ENCODE data around the gene FAM120A. TPM values are rescaled to one million over a fixed set of nuclear protein-coding genes. Genes with fewer than 3 reads are reported as not detected.

The FAM120A gene
- total RNA-seq, 1 donor from 2014 or later: 147 TPM

DNA sequence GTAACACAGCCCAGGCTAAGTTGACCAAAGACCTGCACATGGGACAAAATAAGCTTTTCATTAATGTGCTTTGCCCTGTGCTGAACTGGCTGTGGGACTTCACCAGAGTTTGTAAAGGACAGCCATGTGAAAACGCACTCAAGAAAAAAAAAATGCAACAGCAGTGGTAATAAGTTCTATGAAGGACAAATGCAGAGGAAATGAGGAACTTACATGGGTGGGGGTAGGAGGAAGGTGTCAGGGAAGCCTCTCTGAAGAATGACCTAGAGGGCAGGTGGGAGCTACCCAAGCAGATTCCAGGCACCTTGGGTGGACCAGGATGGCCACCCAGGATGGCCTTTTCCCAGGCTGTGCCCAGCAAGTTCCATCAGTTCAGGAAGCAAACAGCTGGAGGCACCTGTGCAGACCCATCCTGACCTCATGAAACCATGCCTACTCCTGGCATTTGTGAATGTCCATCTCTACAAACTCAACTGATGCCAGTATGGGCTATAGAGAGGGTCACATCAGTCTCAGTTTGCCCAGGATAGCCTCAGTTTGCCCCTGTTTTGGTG lies 118.2 kb downstream of the FAM120A start:
- Mint-ChIP-seq H3K36me3 (ENCODE audit: low read depth) (peaks cover 23% of the 10 kb centered on the region), H3K9me3 (peaks cover 9% of the 10 kb centered on the region), H3K4me1 (peaks cover 22% of the 10 kb centered on the region), H3K4me3 (no peak overlapping the region), H3K27ac (no peak overlapping the region), H3K27me3 (no peaks in the 10 kb centered on the region)
- no peak for DNase-seq
- intact Hi-C loops (cut with micrococcal nuclease): loop anchor here (5.0 kb wide), 2 partner anchors 412 to 607 kb away; no protein-coding TSS in a partner anchor

DNA sequence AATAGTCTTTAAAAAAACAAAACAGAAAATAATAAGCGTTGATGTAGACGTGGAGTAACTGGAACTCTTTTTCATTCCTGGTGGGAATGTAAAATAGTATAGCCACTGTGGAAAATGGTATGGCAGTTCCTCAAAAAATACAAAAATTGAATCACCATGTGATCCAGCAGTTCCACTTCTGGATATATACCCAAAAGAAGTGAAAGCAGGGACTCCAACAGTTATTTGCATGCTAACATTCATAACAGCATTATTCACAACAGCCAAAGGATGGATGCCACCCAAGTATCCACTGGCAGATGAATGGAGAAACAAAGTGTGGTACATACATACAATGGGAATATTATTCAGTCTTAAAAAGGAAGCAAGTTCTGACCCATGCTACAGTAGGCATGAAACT lies 120.7 kb downstream of the FAM120A start:
- Mint-ChIP-seq H3K4me1 (peaks cover 14% of the 10 kb centered on the region), H3K36me3 (ENCODE audit: low read depth) (peaks cover 14% of the 10 kb centered on the region), H3K4me3 (no peak overlapping the region), H3K27me3 (no peaks in the 10 kb centered on the region), H3K9me3 (peaks cover 9% of the 10 kb centered on the region), H3K27ac (no peak overlapping the region)
- intact Hi-C loops (cut with micrococcal nuclease): no loop called here
- DNase-seq: no peak

- Mint-ChIP-seq H3K27ac (no peak overlapping the region), H3K9me3 (peaks cover 9% of the 10 kb centered on the region), H3K36me3 (ENCODE audit: low read depth) (peaks cover 16% of the 10 kb centered on the region), H3K4me3 (no peak overlapping the region), H3K27me3 (no peaks in the 10 kb centered on the region), H3K4me1 (peaks cover 12% of the 10 kb centered on the region)
- intact Hi-C loops (cut with micrococcal nuclease): no loop called here
- no peak for DNase-seq
Measured at GRCh38 chr9:93572636-93573515, 121.4 kb downstream of the FAM120A start.

- peaks cover 15% of the 10 kb centered on the region for H3K4me1 Mint-ChIP-seq
- no peaks in the 10 kb centered on the region for H3K27me3 Mint-ChIP-seq
- H3K36me3 Mint-ChIP-seq (ENCODE audit: low read depth): peaks cover 16% of the 10 kb centered on the region
- peak overlapping the region; percentile 41 for H3K27ac Mint-ChIP-seq
- no peak for DNase-seq
- intact Hi-C loops (cut with micrococcal nuclease): no loop called here
- no peak overlapping the region for H3K4me3 Mint-ChIP-seq
- peaks cover 9% of the 10 kb centered on the region for H3K9me3 Mint-ChIP-seq
Measured at GRCh38 chr9:93573516-93573828, 122.0 kb downstream of the FAM120A start.

DNA sequence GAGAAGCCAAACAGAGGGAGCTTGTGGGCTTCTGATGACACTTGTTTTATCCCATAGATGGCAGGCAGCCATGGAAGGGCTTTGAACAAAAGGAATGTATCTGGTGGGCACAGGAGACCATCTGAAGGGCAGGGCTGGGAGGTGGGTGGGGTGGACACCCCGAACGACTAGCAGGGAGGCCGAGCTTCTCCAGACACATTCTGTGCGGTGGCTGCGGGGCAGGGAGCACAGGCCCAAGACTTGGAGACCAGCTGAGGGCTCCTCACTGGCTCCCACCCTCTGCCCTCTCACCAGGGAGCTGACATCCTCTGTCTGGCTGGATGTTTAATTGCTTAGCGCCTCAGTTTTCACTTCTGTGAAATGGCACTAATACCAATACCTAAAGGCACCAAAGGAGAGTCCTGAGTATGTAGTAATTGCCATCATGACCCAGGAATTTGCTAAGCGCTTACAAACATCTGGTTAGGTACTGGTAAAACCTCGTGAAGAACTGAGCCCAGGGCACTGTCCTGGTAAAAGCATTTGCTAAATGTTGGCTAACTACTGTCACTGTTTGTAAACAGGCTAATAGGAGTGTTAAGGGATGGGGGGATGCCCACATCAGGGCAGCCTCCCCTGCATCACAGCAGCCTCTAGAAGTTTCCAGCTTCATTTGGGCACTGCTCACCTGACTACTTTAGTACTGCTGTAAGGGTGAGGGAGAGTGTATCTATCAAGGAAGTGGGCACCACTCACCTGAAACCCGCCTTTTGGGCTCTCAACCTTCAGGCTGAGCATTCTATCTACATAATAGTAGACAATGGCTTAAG lies 122.8 kb downstream of the FAM120A start:
- no peaks in the 10 kb centered on the region for H3K27me3 Mint-ChIP-seq
- intact Hi-C loops (cut with micrococcal nuclease): no loop called here
- peaks cover 20% of the 10 kb centered on the region for H3K4me1 Mint-ChIP-seq
- H3K4me3 Mint-ChIP-seq: peak overlapping the region; percentile 51
- peaks cover 18% of the 10 kb centered on the region for H3K36me3 Mint-ChIP-seq (ENCODE audit: low read depth)
- H3K27ac Mint-ChIP-seq: no peak overlapping the region
- peaks cover 9% of the 10 kb centered on the region for H3K9me3 Mint-ChIP-seq
- no peak for DNase-seq

GRCh38 chr9:93574900-93575795 lies 123.7 kb downstream of the FAM120A start:
- peaks cover 9% of the 10 kb centered on the region for H3K9me3 Mint-ChIP-seq
- H3K4me1 Mint-ChIP-seq: peaks cover 24% of the 10 kb centered on the region
- peak overlapping the region; percentile 94 for H3K27ac Mint-ChIP-seq
- DNase-seq: no peak
- intact Hi-C loops (cut with micrococcal nuclease): no loop called here
- H3K27me3 Mint-ChIP-seq: no peaks in the 10 kb centered on the region
- peaks cover 18% of the 10 kb centered on the region for H3K36me3 Mint-ChIP-seq (ENCODE audit: low read depth)
- H3K4me3 Mint-ChIP-seq: peak overlapping the region; percentile 91

- Mint-ChIP-seq H3K36me3 (ENCODE audit: low read depth) (peaks cover 12% of the 10 kb centered on the region), H3K9me3 (peaks cover 5% of the 10 kb centered on the region), H3K4me1 (peaks cover 26% of the 10 kb centered on the region), H3K27me3 (no peaks in the 10 kb centered on the region), H3K27ac (peak overlapping the region; percentile 94), H3K4me3 (peak overlapping the region; percentile 91)
- intact Hi-C loops (cut with micrococcal nuclease): no loop called here
- DNase-seq: peak; percentile 86
Measured at GRCh38 chr9:93575796-93576257, 124.3 kb downstream of the FAM120A start.

- peak; percentile 82 for DNase-seq
- H3K4me3 Mint-ChIP-seq: peak within 1 kb of the TSS; percentile 91
- H3K4me1 Mint-ChIP-seq: peaks cover 26% of the 10 kb centered on the region
- intact Hi-C loops (cut with micrococcal nuclease): loop anchor here (1.0 kb wide), 1 partner anchor 10 kb away; no protein-coding TSS in a partner anchor
- H3K27me3 Mint-ChIP-seq: no peaks in the 10 kb centered on the region
- H3K9me3 Mint-ChIP-seq: no peaks in the 10 kb centered on the region
- H3K27ac Mint-ChIP-seq: peak within 1 kb of the TSS; percentile 94
- H3K36me3 Mint-ChIP-seq (ENCODE audit: low read depth): peaks cover 8% of the 10 kb centered on the region
Measured at GRCh38 chr9:93576258-93577077, 125.0 kb downstream of the FAM120A start, which contains the start of gene PHF2. Gene PHF2 (plus strand): TSS chr9:93576584. CDS start chr9:93576774, 190 bp downstream.

DNA sequence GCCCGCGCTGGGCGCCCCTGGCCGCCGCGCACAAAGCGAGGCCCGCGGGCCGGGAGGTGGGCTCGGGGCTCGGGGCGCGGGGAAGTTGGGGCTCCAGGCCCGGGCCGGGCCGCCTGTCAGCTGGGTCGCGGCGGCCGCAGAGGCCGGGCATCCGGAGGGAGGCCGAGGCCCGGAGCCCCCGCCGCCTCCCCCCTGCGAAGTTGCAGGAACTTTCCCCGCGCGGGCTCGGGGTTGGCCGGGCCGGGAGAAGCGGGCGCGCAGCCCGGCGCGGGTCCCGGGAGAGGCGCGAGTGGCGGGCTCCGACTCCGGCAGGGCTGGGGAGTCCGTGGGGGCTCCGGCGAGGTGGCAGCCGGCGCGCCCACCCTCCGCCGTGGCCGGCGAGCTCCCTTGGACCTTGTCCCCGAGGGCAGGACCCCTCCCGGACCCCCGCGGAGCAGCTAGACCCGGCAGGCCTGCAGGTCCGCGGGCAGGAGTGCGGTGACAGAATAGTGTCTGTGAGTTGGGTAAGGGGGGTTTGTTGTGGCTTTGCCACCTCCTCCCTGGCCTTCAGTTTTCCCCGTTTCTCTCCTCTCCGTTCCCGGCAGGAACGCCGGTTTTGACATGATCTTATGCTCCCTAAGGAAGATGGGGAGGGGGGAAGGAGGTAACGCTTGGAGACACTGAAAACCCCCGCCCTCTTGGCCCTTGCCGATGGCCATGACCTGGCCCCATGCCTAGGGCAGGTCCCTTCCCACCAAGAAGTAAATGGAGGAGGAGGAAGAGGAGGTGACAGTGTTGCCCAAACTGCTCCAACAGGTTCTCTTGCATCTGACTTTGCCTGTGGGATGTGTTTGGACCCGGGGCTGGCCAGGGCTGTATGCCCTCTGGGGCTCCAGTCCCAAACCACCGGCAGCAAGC lies 125.8 kb downstream of the FAM120A start:
- DNase-seq: peak; percentile 80
- Mint-ChIP-seq H3K9me3 (no peaks in the 10 kb centered on the region), H3K36me3 (ENCODE audit: low read depth) (peaks cover 8% of the 10 kb centered on the region), H3K27ac (peak overlapping the region; percentile 86), H3K27me3 (no peaks in the 10 kb centered on the region), H3K4me1 (peaks cover 27% of the 10 kb centered on the region), H3K4me3 (peak overlapping the region; percentile 83)
- intact Hi-C loops (cut with micrococcal nuclease): loop anchor here (1.0 kb wide), 1 partner anchor 11 kb away; no protein-coding TSS in a partner anchor

DNA sequence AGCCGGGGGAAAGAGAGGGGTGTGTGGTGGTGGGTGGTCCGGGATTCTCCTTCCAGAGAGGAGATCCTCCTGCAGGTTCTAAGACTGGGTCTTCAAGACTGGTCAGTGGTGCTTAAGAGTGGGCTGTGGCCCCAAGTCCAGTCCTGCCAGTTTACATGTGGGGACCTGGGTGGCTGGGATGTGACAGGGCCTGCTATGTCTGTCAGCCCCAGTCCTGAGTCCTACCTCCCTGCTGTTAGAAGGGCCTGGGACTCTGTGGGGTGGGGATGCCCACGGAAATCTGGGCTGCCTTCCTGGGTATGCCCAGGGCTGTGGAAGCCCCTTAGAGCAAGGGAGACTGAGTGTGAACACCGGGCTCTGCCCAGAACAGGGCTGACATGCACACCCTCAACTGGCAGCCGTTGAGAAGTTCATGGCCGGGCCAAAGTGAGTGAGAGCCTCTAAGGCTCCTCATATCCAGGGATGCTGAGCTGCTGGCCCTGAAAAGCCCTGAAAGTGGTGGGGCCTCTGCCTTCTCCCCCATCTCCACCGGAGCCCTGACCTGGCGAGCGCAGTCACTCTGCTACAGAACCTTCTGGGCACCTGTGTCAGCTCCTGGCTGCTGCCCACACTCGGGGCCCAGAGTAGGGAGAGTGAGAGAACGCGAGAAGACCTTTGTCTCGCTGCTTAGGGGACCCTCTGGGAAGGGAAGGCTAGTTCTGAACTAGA lies 126.6 kb downstream of the FAM120A start:
- Mint-ChIP-seq H3K4me1 (peaks cover 29% of the 10 kb centered on the region), H3K36me3 (ENCODE audit: low read depth) (peaks cover 15% of the 10 kb centered on the region), H3K9me3 (peaks cover 6% of the 10 kb centered on the region), H3K27ac (peak overlapping the region; percentile 86), H3K27me3 (no peaks in the 10 kb centered on the region), H3K4me3 (peak overlapping the region; percentile 83)
- no peak for DNase-seq
- intact Hi-C loops (cut with micrococcal nuclease): loop anchor here (1.0 kb wide), 1 partner anchor 12 kb away; no protein-coding TSS in a partner anchor

DNA sequence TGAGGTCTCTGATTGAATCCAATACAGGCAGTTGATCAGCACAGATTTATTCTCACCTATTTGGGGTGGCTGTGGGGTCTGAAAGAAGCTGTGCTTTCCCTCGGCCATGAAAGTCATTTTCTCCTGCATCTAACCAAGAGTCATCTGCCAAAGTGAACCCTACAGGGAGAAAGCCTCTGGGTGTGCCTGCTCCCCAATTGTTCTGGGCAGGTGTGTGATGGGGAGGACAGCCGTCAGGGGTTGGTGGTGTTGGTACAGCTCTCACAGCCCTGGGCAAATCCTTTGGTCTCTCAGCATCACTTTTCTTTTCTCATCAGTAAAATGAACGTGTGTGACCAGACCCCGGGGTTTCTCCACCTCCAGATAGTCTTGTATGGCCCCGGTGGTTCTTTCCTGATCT lies 127.4 kb downstream of the FAM120A start:
- Mint-ChIP-seq H3K4me3 (peak overlapping the region; percentile 32), H3K4me1 (peaks cover 27% of the 10 kb centered on the region), H3K36me3 (ENCODE audit: low read depth) (peaks cover 16% of the 10 kb centered on the region), H3K27ac (no peak overlapping the region), H3K9me3 (peaks cover 8% of the 10 kb centered on the region), H3K27me3 (no peaks in the 10 kb centered on the region)
- intact Hi-C loops (cut with micrococcal nuclease): no loop called here
- no peak for DNase-seq
